Vagina (tissue), 2 donors: ENCODE data around the gene CYFIP1.

Experiments
- CTCF ChIP-seq, 3 experiments: fragments of 450-650 bp in 2 of 3; fragments of 200-600 bp in 1 of 3; sonication (generic) in 1 of 3; IDR thresholded peaks; one replicate each; pipeline ENCODE4 v1.5.1; 2017 to 2019; ENCODE audit warnings: antibody characterized with exemption in 3 of 3, mild to moderate bottlenecking in 2 of 3, moderate library complexity in 2 of 3
- POLR2A ChIP-seq, 2 donors: fragments of 450-650 bp; IDR thresholded peaks; one replicate each; pipeline ENCODE4 v1.6.1; 2017; ENCODE audit warnings: antibody characterized with exemption in 2 of 2, mild to moderate bottlenecking in 2 of 2, moderate library complexity in 2 of 2
- POLR2AphosphoS5 ChIP-seq, 2 donors: sonication (generic); formaldehyde crosslinking; IDR thresholded peaks; one replicate each; pipeline ENCODE4 v1.9.0; 2017; ENCODE audit warnings: antibody characterized with exemption in 2 of 2, mild to moderate bottlenecking in 2 of 2, low read depth in 1 of 2; ENCODE audit not compliant: insufficient read depth in 1 of 2

GRCh38 chr15:22889146-22889818, 90.9 kb downstream of the CYFIP1 start:
- no peak for TF ChIP-seq CTCF (IDR thresholded peaks at IDR 0.05)
- no peak for TF ChIP-seq POLR2AphosphoS5 (IDR thresholded peaks at IDR 0.05; ENCODE audit: insufficient read depth in 1 of 2, low read depth in 1 of 2)
- no peak for TF ChIP-seq POLR2A (IDR thresholded peaks at IDR 0.05)
